H9 (cell line): ENCODE data around the gene KIFC3. TPM values are rescaled to one million over a fixed set of nuclear protein-coding genes. Genes with fewer than 3 reads are reported as not detected.

Source experiments
- DNase-seq: peaks from one replicate; pipeline ENCODE4 v3.0.0-alpha.2; 2017
- H2AFZ ChIP-seq: one replicate; pipeline ENCODE4 v1.6.1; 2013; ENCODE audit warnings: mild to moderate bottlenecking, low read length, control low read depth, moderate library complexity
- H2AK5ac ChIP-seq: 2 replicates; pipeline ENCODE4 v1.6.1; 2013; ENCODE audit warnings: low read length, control low read depth, mixed read lengths; ENCODE audit not compliant: insufficient read length
- H2BK120ac ChIP-seq: one replicate; pipeline ENCODE4 v1.6.1; 2013; ENCODE audit warnings: low read depth, mild to moderate bottlenecking, low read length, control low read depth, inconsistent platforms; ENCODE audit not compliant: poor library complexity, severe bottlenecking
- H2BK12ac ChIP-seq: 2 replicates; pipeline ENCODE4 v1.6.1; 2013; ENCODE audit warnings: low read length, control low read depth, mixed read lengths, low read depth; ENCODE audit not compliant: insufficient read length
- H2BK15ac ChIP-seq: 2 replicates; pipeline ENCODE4 v1.6.1; 2013; ENCODE audit warnings: low read depth, low read length, control low read depth
- H2BK20ac ChIP-seq: one replicate; pipeline ENCODE4 v1.6.1; 2013; ENCODE audit warnings: low read depth, mild to moderate bottlenecking, low read length, control low read depth, inconsistent platforms; ENCODE audit not compliant: poor library complexity, severe bottlenecking
- H2BK5ac ChIP-seq: 2 replicates; pipeline ENCODE4 v1.6.1; 2013; ENCODE audit warnings: low read length, control low read depth, mixed read lengths; ENCODE audit not compliant: insufficient read length
- H3K14ac ChIP-seq: 2 replicates; pipeline ENCODE4 v1.6.1; 2013; ENCODE audit warnings: low read length, control low read depth; ENCODE audit not compliant: insufficient read depth
- H3K18ac ChIP-seq: 2 replicates; pipeline ENCODE4 v1.6.1; 2013; ENCODE audit warnings: low read depth, mild to moderate bottlenecking, mixed read lengths, low read length, control low read depth; ENCODE audit not compliant: insufficient read length
- H3K23ac ChIP-seq: 2 replicates; pipeline ENCODE4 v1.6.1; 2013; ENCODE audit warnings: low read length, control low read depth, mixed read lengths, low read depth; ENCODE audit not compliant: insufficient read length
- H3K23me2 ChIP-seq: 2 replicates; pipeline ENCODE4 v1.6.1; 2013; ENCODE audit warnings: low read depth, mild to moderate bottlenecking, mixed read lengths, low read length, control low read depth; ENCODE audit not compliant: insufficient read length, poor library complexity, severe bottlenecking
- H3K27ac ChIP-seq: 2 replicates; pipeline ENCODE4 v1.5.1; 2013; ENCODE audit warnings: low read length, control low read depth, mixed read lengths, low read depth; ENCODE audit not compliant: insufficient read length
- H3K27me3 ChIP-seq: 2 replicates; pipeline ENCODE4 v1.6.1; 2013; ENCODE audit warnings: low read length, control low read depth, inconsistent platforms; ENCODE audit not compliant: insufficient read depth
- H3K4ac ChIP-seq: 2 replicates; pipeline ENCODE4 v1.6.1; 2013; ENCODE audit warnings: low read depth, mild to moderate bottlenecking, control low read depth, inconsistent platforms, low read length, moderate library complexity
- H3K4me1 ChIP-seq: 2 replicates; pipeline ENCODE4 v1.6.1; 2013; ENCODE audit warnings: low read length, control low read depth, inconsistent platforms; ENCODE audit not compliant: insufficient read depth
- H3K4me2 ChIP-seq: 2 replicates; pipeline ENCODE4 v1.6.1; 2013; ENCODE audit warnings: low read length, control low read depth, mixed read lengths; ENCODE audit not compliant: insufficient read length, insufficient read depth
- H3K56ac ChIP-seq: 2 replicates; pipeline ENCODE4 v1.6.1; 2013; ENCODE audit warnings: low read depth, mild to moderate bottlenecking, mixed read lengths, low read length, control low read depth; ENCODE audit not compliant: insufficient read length
- H3K79me1 ChIP-seq: 2 replicates; pipeline ENCODE4 v1.6.1; 2013; ENCODE audit warnings: low read depth, mild to moderate bottlenecking, moderate library complexity, low read length, control low read depth, inconsistent platforms; ENCODE audit not compliant: insufficient read depth, poor library complexity, severe bottlenecking
- H3K79me2 ChIP-seq: 2 replicates; pipeline ENCODE4 v1.6.1; 2013; ENCODE audit warnings: low read length, control low read depth, inconsistent platforms; ENCODE audit not compliant: insufficient read depth
- H3K9ac ChIP-seq: 2 replicates; pipeline ENCODE4 v1.6.1; 2013; ENCODE audit warnings: low read length, control low read depth, mixed read lengths; ENCODE audit not compliant: insufficient read length; ENCODE audit errors: extremely low read depth
- H3K9me3 ChIP-seq: one replicate; pipeline ENCODE4 v1.6.1; 2013; ENCODE audit warnings: low read depth, low read length, inconsistent platforms; ENCODE audit not compliant: control insufficient read depth
- H3T11ph ChIP-seq: one replicate; pipeline ENCODE4 v1.6.1; 2013; ENCODE audit warnings: mild to moderate bottlenecking, low read length, control low read depth, inconsistent platforms
- H4K20me1 ChIP-seq: one replicate; pipeline ENCODE4 v1.6.1; 2013; ENCODE audit not compliant: control insufficient read depth, insufficient read length, insufficient read depth
- H4K5ac ChIP-seq: 2 replicates; pipeline ENCODE4 v1.6.1; 2013; ENCODE audit warnings: low read depth, mild to moderate bottlenecking, mixed read lengths, low read length, control low read depth; ENCODE audit not compliant: insufficient read length
- H4K8ac ChIP-seq: replicated peaks from 2 replicates; pipeline ENCODE4 v1.6.1; 2013; ENCODE audit warnings: low read length, control low read depth, mixed read lengths, low read depth; ENCODE audit not compliant: insufficient read length
- H4K91ac ChIP-seq: 2 replicates; pipeline ENCODE4 v1.6.1; 2013; ENCODE audit warnings: low read depth, mild to moderate bottlenecking, moderate library complexity, mixed read lengths, low read length, control low read depth; ENCODE audit not compliant: insufficient read length
- H3K27ac Mint-ChIP-seq, 3 experiments: 2 replicates in 2 of 3; 3 replicates in 1 of 3; pipeline ENCODE4 v1.8.0; 2020 to 2021; ENCODE audit warnings: mixed read lengths in 3 of 3, mild to moderate bottlenecking in 1 of 3, moderate library complexity in 1 of 3
- H3K27me3 Mint-ChIP-seq: 2 replicates; pipeline ENCODE4 v1.8.0; 2021; ENCODE audit warnings: low read depth, mild to moderate bottlenecking, moderate library complexity, mixed read lengths
- H3K36me3 Mint-ChIP-seq, 3 experiments: 2 replicates in 2 of 3; 3 replicates in 1 of 3; pipeline ENCODE4 v1.8.0; 2020 to 2021; ENCODE audit warnings: low read depth in 3 of 3, mixed read lengths in 3 of 3; ENCODE audit not compliant: insufficient read depth in 1 of 3
- H3K4me1 Mint-ChIP-seq, 2 experiments: 2 replicates each; pipeline ENCODE4 v1.8.0; 2020; ENCODE audit warnings: mixed read lengths in 2 of 2
- H3K4me3 Mint-ChIP-seq, 2 experiments: 2 replicates in 1 of 2; 3 replicates in 1 of 2; pipeline ENCODE4 v1.8.0; 2020 to 2021; ENCODE audit warnings: mild to moderate bottlenecking in 2 of 2, mixed read lengths in 2 of 2, moderate library complexity in 1 of 2
- H3K9me3 Mint-ChIP-seq, 2 experiments: 2 replicates in 1 of 2; 3 replicates in 1 of 2; pipeline ENCODE4 v1.8.0; 2020; ENCODE audit warnings: mild to moderate bottlenecking in 2 of 2, mixed read lengths in 2 of 2, moderate library complexity in 1 of 2
- CTCF ChIP-seq: fragments of 200-600 bp; sonication (generic); conservative IDR thresholded peaks from 3 replicates; pipeline ENCODE4 v1.8.0; 2021; ENCODE audit warnings: antibody characterized with exemption, mild to moderate bottlenecking
- WGBS: extraction: QIAGEN DNeasy Blood & Tissue Kit; methylation state at CpG from one replicate; pipeline ENCODE4 v1.1.7; 2013; ENCODE audit warnings: missing lambda C conversion rate, low lambda C conversion rate, mixed read lengths; ENCODE audit not compliant: insufficient read length; ENCODE audit errors: extremely low coverage; 5-methylcytosine and 5-hydroxymethylcytosine counted together
- total RNA-seq: library from RNA; stranded (reverse); gene quantifications from 2 replicates; pipeline ENCODE4 v1.2.1, GENCODE V29; 2021

Gene KIFC3
- total RNA-seq, 1 experiment from 2014 or later: 5.0 TPM

- Histone ChIP-seq H2AK5ac (no peak overlapping the region), H2BK20ac (no peak overlapping the region), H2BK12ac (no peak overlapping the region), H3K27me3 (no peaks in the 10 kb centered on the region), H3K4me2 (no peak overlapping the region), H3K9ac (no peak overlapping the region), H4K8ac (no peak overlapping the region), H2BK5ac (no peak overlapping the region), H3K4ac (no peak overlapping the region), H3K79me1 (no peaks in the 10 kb centered on the region), H2BK120ac (no peak overlapping the region), H2BK15ac (no peak overlapping the region), H4K20me1 (no peaks in the 10 kb centered on the region), H3K18ac (no peak overlapping the region), H3K27ac (no peak overlapping the region), H2AFZ (no peak overlapping the region), H3K9me3 (no peaks in the 10 kb centered on the region), H3K23me2 (no peaks in the 10 kb centered on the region), H3T11ph (no peak overlapping the region), H3K79me2 (no peaks in the 10 kb centered on the region), H4K91ac (no peak overlapping the region), H3K14ac (no peak overlapping the region; the same call in 1 of the 2 replicates), H3K4me1 (no peaks in the 10 kb centered on the region), H3K23ac (no peak overlapping the region), H4K5ac (no peak overlapping the region), H3K56ac (no peak overlapping the region)
- H3K27me3 Mint-ChIP-seq: peaks cover 3% of the 10 kb centered on the region; the same call in 1 of the 2 replicates
- no peaks in the 10 kb centered on the region for H3K36me3 Mint-ChIP-seq
- no peak overlapping the region for H3K4me3 Mint-ChIP-seq
- no peak for TF ChIP-seq CTCF
- no peak for DNase-seq
- H3K4me1 Mint-ChIP-seq: peaks cover 10 to 14% of the 10 kb centered on the region in 2 experiments
- H3K27ac Mint-ChIP-seq: no peak overlapping the region; a peak in 1 of 7 replicates
- WGBS: no CpG with 5 or more reads among the region's 5 CpGs
- H3K9me3 Mint-ChIP-seq: no peaks in the 10 kb centered on the region
Observed at GRCh38 chr16:57823836-57824235, 21.5 kb upstream of the KIFC3 start.
